Measurements from ENCODE around the gene C1RL.

The C1RL gene

GRCh38 chr12:7093486-7093885, 15.5 kb downstream of the C1RL start:
- no peak for DNase-seq (ENCODE audit: low read depth in 4 of 4, low spot score in 1 of 4)

- no peak for DNase-seq (ENCODE audit: low read depth in 4 of 4, low spot score in 1 of 4)
Measured at GRCh38 chr12:7092986-7093460, 16.0 kb downstream of the C1RL start.

- peak; percentile 38 to 51 (median 44) for DNase-seq (ENCODE audit: low read depth in 4 of 4, low spot score in 1 of 4)
Measured at GRCh38 chr12:7092229-7092985, 16.6 kb downstream of the C1RL start, which contains the start of gene C1R. C1R (minus strand) TSS chr12:7092445; CDS start chr12:7092388, 57 bp downstream.

GRCh38 chr12:7091660-7092228, 17.3 kb downstream of the C1RL start:
- no peak for DNase-seq (ENCODE audit: low read depth in 4 of 4, low spot score in 1 of 4)

GRCh38 chr12:7091171-7091570, 17.8 kb downstream of the C1RL start:
- no peak for DNase-seq (ENCODE audit: low read depth in 4 of 4, low spot score in 1 of 4)

- no peak for DNase-seq (ENCODE audit: low read depth in 4 of 4, low spot score in 1 of 4)
Measured at GRCh38 chr12:7090222-7090998, 18.6 kb downstream of the C1RL start.

- DNase-seq (ENCODE audit: low read depth in 4 of 4, low spot score in 1 of 4): no peak
Measured at GRCh38 chr12:7089196-7089871, 19.7 kb downstream of the C1RL start.

GRCh38 chr12:7083125-7083524, 25.9 kb downstream of the C1RL start:
- DNase-seq (ENCODE audit: low read depth in 4 of 4, low spot score in 1 of 4): no peak

GRCh38 chr12:7081037-7081436, 28.0 kb downstream of the C1RL start:
- no peak for DNase-seq (ENCODE audit: low read depth in 4 of 4, low spot score in 1 of 4)

- DNase-seq (ENCODE audit: low read depth in 4 of 4, low spot score in 1 of 4): no peak
Measured at GRCh38 chr12:7079826-7080125, 29.2 kb downstream of the C1RL start.

GRCh38 chr12:7078163-7078562, 30.9 kb downstream of the C1RL start:
- no peak for DNase-seq (ENCODE audit: low read depth in 4 of 4, low spot score in 1 of 4)

GRCh38 chr12:7076493-7076892, 32.5 kb downstream of the C1RL start:
- no peak for DNase-seq (ENCODE audit: low read depth in 4 of 4, low spot score in 1 of 4)

GRCh38 chr12:7075939-7076338, 33.1 kb downstream of the C1RL start:
- DNase-seq (ENCODE audit: low read depth in 4 of 4, low spot score in 1 of 4): no peak

- no peak for DNase-seq (ENCODE audit: low read depth in 4 of 4, low spot score in 1 of 4)
Measured at GRCh38 chr12:7075518-7075917, 33.5 kb downstream of the C1RL start.

- no peak for DNase-seq (ENCODE audit: low read depth in 4 of 4, low spot score in 1 of 4)
Measured at GRCh38 chr12:7073946-7074345, 35.1 kb downstream of the C1RL start.

- DNase-seq (ENCODE audit: low read depth in 4 of 4, low spot score in 1 of 4): no peak
Measured at GRCh38 chr12:7072554-7072953, 36.5 kb downstream of the C1RL start.

GRCh38 chr12:7072035-7072434, 37.0 kb downstream of the C1RL start:
- no peak for DNase-seq (ENCODE audit: low read depth in 4 of 4, low spot score in 1 of 4)

GRCh38 chr12:7069386-7069785, 39.6 kb downstream of the C1RL start:
- no peak for DNase-seq (ENCODE audit: low read depth in 4 of 4, low spot score in 1 of 4)

GRCh38 chr12:7068994-7069346, 40.0 kb downstream of the C1RL start:
- no peak for DNase-seq (ENCODE audit: low read depth in 4 of 4, low spot score in 1 of 4)

- DNase-seq (ENCODE audit: low read depth in 4 of 4, low spot score in 1 of 4): no peak
Measured at GRCh38 chr12:7068240-7068993, 40.6 kb downstream of the C1RL start.

- no peak for DNase-seq (ENCODE audit: low read depth in 4 of 4, low spot score in 1 of 4)
Measured at GRCh38 chr12:7067096-7067495, 41.9 kb downstream of the C1RL start.

Data from stimulated activated CD4-positive, alpha-beta T cell treated with anti-CD3 and anti-CD28 coated beads, Interleukin-1b, Interleukin-23, amount 100 ng/mL, for 24 hours (primary cell).